ENCODE results near the gene DDX56. TPM values are rescaled to one million over a fixed set of nuclear protein-coding genes. Genes with fewer than 3 reads are reported as not detected.

Gene DDX56
- total RNA-seq, 2 donors from 2014 or later = 32.2 to 54.1 TPM

- ATAC-seq (no peak), DNase-seq (peak in 2 of 4 donors; percentile 33 to 42)
- Histone ChIP-seq H3K4me3 (no peak overlapping the region), H3K27me3 (no peaks in the 10 kb centered on the region), H3K9me3 (no peaks in the 10 kb centered on the region), H3K27ac (no peak overlapping the region), H3K36me3 (replicated peaks in 1 of 2; ENCODE audit: insufficient read depth in 1 of 2, low read depth in 2 of 2) (no peaks in the 10 kb centered on the region), H3K4me1 (no peaks in the 10 kb centered on the region)
- no peak for TF ChIP-seq POLR2A (IDR thresholded peaks at IDR 0.05)
- TF ChIP-seq CTCF (IDR thresholded peaks at IDR 0.05) = peak in 6 of 7 experiments; percentile 30 to 36 (median 31)
- WGBS, 2 donors = 59 to 95% methylated on average over 4 to 7 of the region's 7 CpGs
- intact Hi-C loops (cut with DNase I) = no loop called here
Observed at GRCh38 chr7:44534501-44534900, 39.2 kb downstream of the DDX56 start.

- ATAC-seq (no peak), DNase-seq (no peak)
- no peak for TF ChIP-seq CTCF (IDR thresholded peaks at IDR 0.05)
- no peak for TF ChIP-seq POLR2A (IDR thresholded peaks at IDR 0.05)
- H3K4me1 ChIP-seq = no peaks in the 10 kb centered on the region
- no peaks in the 10 kb centered on the region for H3K27me3 ChIP-seq
- no peak overlapping the region for H3K4me3 ChIP-seq
- intact Hi-C loops (cut with DNase I) = no loop called here
- WGBS, 2 donors = 43 to 53% methylated on average over 5 of the region's 5 CpGs
- H3K36me3 ChIP-seq (replicated peaks in 1 of 2; ENCODE audit: insufficient read depth in 1 of 2, low read depth in 2 of 2) = no peaks in the 10 kb centered on the region
- no peak overlapping the region for H3K27ac ChIP-seq
- H3K9me3 ChIP-seq = no peaks in the 10 kb centered on the region
Observed at GRCh38 chr7:44534087-44534486, 39.6 kb downstream of the DDX56 start.

- WGBS, 2 donors = 77% methylated on average over 7 of the region's 8 CpGs; no CpG with 5 or more reads in 1 of the 2 donors
- Histone ChIP-seq H3K27me3 (no peaks in the 10 kb centered on the region), H3K4me1 (no peaks in the 10 kb centered on the region), H3K4me3 (no peak overlapping the region), H3K36me3 (replicated peaks in 1 of 2; ENCODE audit: insufficient read depth in 1 of 2, low read depth in 2 of 2) (no peaks in the 10 kb centered on the region), H3K27ac (no peak overlapping the region), H3K9me3 (no peaks in the 10 kb centered on the region)
- intact Hi-C loops (cut with DNase I) = no loop called here
- no peak for ATAC-seq
- no peak for DNase-seq
- no peak for TF ChIP-seq POLR2A (IDR thresholded peaks at IDR 0.05)
Observed at GRCh38 chr7:44533301-44534055, 40.2 kb downstream of the DDX56 start.

DNA sequence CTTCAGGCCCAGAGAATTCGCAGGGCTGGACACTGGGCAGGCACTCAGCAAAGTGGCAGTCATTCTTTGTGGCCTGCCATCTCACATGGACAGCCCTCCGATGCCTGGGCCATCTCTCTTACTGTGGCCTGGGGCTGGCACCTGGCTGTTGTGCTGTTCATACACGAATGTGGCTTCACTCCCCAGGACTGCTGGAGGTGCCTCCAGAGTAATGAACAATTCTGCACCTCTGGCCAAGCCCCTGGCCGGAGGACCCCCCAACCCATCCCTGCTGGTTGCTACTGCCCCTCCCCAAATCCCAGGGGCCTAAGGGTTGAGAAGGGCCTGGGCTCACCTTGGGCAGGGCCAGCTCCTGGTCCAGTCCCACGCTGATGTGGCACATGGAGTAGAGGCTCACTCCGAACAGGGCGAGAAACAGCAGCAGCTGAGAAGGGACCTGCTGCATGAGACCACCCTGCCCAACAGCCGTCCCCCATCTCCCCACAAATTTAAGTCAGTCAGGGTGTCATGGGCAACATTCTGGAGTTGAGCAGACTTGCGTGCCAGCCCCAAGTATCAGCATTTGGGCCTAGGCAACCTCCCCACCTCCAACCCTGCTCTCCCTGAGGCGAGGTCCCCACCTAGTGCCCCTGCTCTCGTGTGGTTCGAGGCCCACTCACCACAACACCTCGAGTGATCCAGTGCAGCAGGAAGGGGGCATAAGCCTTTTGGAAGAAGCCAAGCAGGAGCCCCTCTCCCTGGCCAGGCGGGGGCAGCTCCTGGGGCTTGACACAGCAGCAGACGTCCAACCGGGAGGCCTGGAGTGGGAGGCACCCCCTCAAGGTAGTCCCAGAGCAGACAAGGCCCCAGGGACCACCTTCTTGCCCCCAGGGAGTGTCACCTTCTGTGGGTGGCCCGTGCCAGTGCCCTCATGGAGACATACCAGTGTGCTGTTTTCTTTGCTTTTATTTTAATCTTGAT lies 42.0 kb downstream of the DDX56 start:
- 77 to 80% methylated on average over 3 to 17 of the region's 17 CpGs for WGBS, 2 donors
- DNase-seq (no peak), ATAC-seq (no peak)
- H3K9me3 ChIP-seq = no peaks in the 10 kb centered on the region
- H3K4me3 ChIP-seq = no peak overlapping the region
- no peaks in the 10 kb centered on the region for H3K27me3 ChIP-seq
- no peaks in the 10 kb centered on the region for H3K4me1 ChIP-seq
- intact Hi-C loops (cut with DNase I) = no loop called here
- no peak for TF ChIP-seq POLR2A (IDR thresholded peaks at IDR 0.05)
- no peak for TF ChIP-seq CTCF (IDR thresholded peaks at IDR 0.05)
- H3K36me3 ChIP-seq (replicated peaks in 1 of 2; ENCODE audit: insufficient read depth in 1 of 2, low read depth in 2 of 2) = no peaks in the 10 kb centered on the region
- no peak overlapping the region for H3K27ac ChIP-seq

DNA sequence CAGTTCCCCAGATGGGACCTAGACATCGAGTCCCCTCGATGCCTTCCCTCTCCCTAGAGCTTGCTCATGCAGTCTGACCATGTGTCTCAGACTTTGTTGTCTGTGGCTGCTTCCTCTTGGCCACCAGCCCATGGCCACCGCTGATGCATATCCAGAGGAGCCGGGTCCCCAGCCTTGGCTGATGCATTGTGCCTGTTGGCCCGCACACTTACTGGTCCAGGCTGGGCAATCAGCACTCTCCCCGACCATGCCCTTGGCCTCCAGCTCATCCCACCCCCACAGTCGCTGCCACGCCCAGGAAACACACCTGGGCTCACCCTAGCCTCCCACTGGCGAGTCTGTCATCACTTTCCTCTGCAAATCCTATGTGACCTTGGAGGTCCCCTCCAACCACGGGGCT lies 42.7 kb downstream of the DDX56 start:
- Histone ChIP-seq H3K27me3 (no peaks in the 10 kb centered on the region), H3K4me1 (no peaks in the 10 kb centered on the region), H3K4me3 (no peak overlapping the region), H3K9me3 (no peaks in the 10 kb centered on the region), H3K27ac (no peak overlapping the region), H3K36me3 (replicated peaks in 1 of 2; ENCODE audit: insufficient read depth in 1 of 2, low read depth in 2 of 2) (no peaks in the 10 kb centered on the region)
- DNase-seq = no peak
- 67 to 84% methylated on average over 9 to 10 of the region's 10 CpGs for WGBS, 2 donors
- no peak for ATAC-seq
- TF ChIP-seq CTCF (IDR thresholded peaks at IDR 0.05) = no peak
- TF ChIP-seq POLR2A (IDR thresholded peaks at IDR 0.05) = no peak
- intact Hi-C loops (cut with DNase I) = no loop called here
